ENCODE measurements around the gene CFAP97. TPM values are rescaled to one million over a fixed set of nuclear protein-coding genes. Genes with fewer than 3 reads are reported as not detected.
"Not testable (repeated sequence)": the region's sequence is repeated elsewhere in the genome, so short reads cannot be mapped to it uniquely, and the experiment has no call there.

CFAP97 gene
- polyA plus RNA-seq, 1 experiment, result 51.1 TPM

DNA sequence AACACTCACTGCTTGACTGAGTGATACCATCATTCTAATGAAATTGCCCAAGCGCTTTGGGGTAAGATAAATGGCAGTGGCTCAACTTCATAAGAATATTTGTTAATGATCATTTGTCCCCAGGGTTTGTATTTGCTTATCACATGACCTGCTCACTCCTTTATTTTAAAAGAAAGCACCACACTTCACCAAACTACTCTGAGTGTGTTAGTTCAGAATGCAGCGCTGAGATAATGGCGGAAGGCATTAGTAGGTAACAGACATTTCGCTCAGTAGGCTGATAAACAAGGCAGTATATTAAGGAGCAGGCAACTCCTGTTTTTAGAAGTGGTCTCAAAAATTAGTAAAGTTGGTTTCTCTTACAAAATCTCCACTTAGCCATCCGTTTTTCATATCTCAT, 7.2 kb upstream of the CFAP97 start:
- Histone ChIP-seq H3K27ac (ENCODE audit: low read depth, low read length) (no peak overlapping the region), H3K27me3 (ENCODE audit: control insufficient read depth, insufficient read depth, low read length) (no peaks in the 10 kb centered on the region), H3K4me3 (ENCODE audit: low read depth, low read length) (peak overlapping the region; percentile 86), H3K9me3 (ENCODE audit: control insufficient read depth, insufficient read depth, low read length) (no peaks in the 10 kb centered on the region)
- TF ChIP-seq CTCF (IDR thresholded peaks at IDR 0.05; ENCODE audit: low read depth, low read length), result no peak
- ChIA-PET POLR2A (no interaction called here), CTCF (interaction anchor here (1.3 kb wide), 1 partner anchor 27 kb away, joined by 3 read pairs; no protein-coding TSS in a partner anchor)
- no peak for DNase-seq (ENCODE audit: low read depth, low spot score)

GRCh38 chr4:185210102-185210981, 6.5 kb upstream of the CFAP97 start:
- no peak for DNase-seq (ENCODE audit: low read depth, low spot score)
- H3K27me3 ChIP-seq (ENCODE audit: control insufficient read depth, insufficient read depth, low read length), result no peaks in the 10 kb centered on the region
- CTCF ChIA-PET, result interaction anchor here (1.3 kb wide), 1 partner anchor 27 kb away, joined by 3 read pairs; no protein-coding TSS in a partner anchor
- peak overlapping the region; percentile 86 for H3K4me3 ChIP-seq (ENCODE audit: low read depth, low read length)
- POLR2A ChIA-PET, result interaction anchor here (0.6 kb wide), 1 partner anchor 1221 kb away, joined by 5 read pairs; no protein-coding TSS in a partner anchor
- peak overlapping the region; percentile 47 for H3K27ac ChIP-seq (ENCODE audit: low read depth, low read length)
- no peak for TF ChIP-seq CTCF (IDR thresholded peaks at IDR 0.05; ENCODE audit: low read depth, low read length)
- H3K9me3 ChIP-seq (ENCODE audit: control insufficient read depth, insufficient read depth, low read length), result no peaks in the 10 kb centered on the region

GRCh38 chr4:185209852-185210101, 6.0 kb upstream of the CFAP97 start:
- H3K27ac ChIP-seq (ENCODE audit: low read depth, low read length); CTCF ChIA-PET; H3K9me3 ChIP-seq (ENCODE audit: control insufficient read depth, insufficient read depth, low read length); DNase-seq (ENCODE audit: low read depth, low spot score); H3K27me3 ChIP-seq (ENCODE audit: control insufficient read depth, insufficient read depth, low read length): not testable (repeated sequence)
- POLR2A ChIA-PET, result interaction anchor here (0.6 kb wide), 1 partner anchor 1221 kb away, joined by 5 read pairs; no protein-coding TSS in a partner anchor
- peak overlapping the region; percentile 86 for H3K4me3 ChIP-seq (ENCODE audit: low read depth, low read length)

DNA sequence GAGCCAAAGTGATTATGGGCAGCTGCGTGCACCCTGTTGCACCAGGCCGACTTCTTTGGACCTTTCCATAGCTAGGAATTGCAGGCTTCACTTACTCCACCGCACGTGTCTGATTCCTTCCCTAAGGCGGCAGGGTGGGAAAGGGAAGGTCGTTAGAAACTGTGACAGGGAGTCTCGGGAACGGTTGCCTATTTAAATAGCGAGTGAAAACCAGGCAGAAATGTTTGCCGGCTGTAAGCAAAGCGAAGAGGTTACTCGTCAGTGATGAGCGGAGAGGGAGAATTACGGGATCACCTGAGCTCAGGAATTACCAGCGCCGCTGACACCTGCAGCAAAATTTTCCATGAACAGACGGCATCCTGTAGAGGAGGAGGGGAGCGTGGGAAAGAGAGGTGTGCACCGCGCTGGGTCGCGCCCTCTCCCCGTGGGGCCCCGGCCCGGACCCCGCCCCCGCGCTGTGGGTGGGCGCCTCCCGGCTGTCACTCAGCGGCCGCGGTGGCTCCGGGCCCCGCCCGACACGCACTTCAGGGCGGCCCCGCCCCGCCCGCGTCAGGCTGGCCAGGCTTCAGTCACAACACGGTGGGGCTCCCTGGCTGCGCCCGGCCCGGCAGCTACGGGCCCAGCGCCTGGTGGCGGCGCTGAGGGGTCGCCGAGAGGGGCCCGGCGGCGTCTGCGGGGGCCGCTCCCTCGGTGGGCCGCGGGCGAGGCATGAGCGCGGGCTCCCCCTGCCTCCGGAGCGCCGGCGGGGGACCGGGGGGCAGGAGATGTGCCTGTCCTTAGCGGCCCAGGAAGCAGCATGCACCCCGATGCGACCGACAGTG, 5.4 kb upstream of the CFAP97 start, which contains the start of gene SNX25:
TSS of gene SNX25 (plus strand) at position 568 of the 821 bp plus-strand sequence. CDS start at position 797, 229 bp downstream.
- POLR2A ChIA-PET, result interaction anchor here (0.6 kb wide), 1 partner anchor 1220 kb away, joined by 5 read pairs; no protein-coding TSS in a partner anchor
- no peak for DNase-seq (ENCODE audit: low read depth, low spot score)
- CTCF ChIA-PET, result interaction anchor here (1.0 to 1.2 kb wide), 2 partner anchors 11 to 26 kb away, joined by 4 to 6 read pairs; no protein-coding TSS in a partner anchor

More for the DNA sequence above, 5.4 kb upstream of the CFAP97 start, which contains the start of gene SNX25:
- Histone ChIP-seq H3K27ac (ENCODE audit: low read depth, low read length) (peak within 1 kb of the TSS; percentile 47), H3K4me3 (ENCODE audit: low read depth, low read length) (peak within 1 kb of the TSS; percentile 86), H3K9me3 (ENCODE audit: control insufficient read depth, insufficient read depth, low read length) (no peaks in the 10 kb centered on the region), H3K27me3 (ENCODE audit: control insufficient read depth, insufficient read depth, low read length) (no peaks in the 10 kb centered on the region)
- no peak for TF ChIP-seq CTCF (IDR thresholded peaks at IDR 0.05; ENCODE audit: low read depth, low read length)

All from AG04450 (cell line).